Lung (tissue), 12 donors: ENCODE measurements around the gene APC2. TPM values are rescaled to one million over a fixed set of nuclear protein-coding genes. Genes with fewer than 3 reads are reported as not detected.

Source experiments
- ATAC-seq: fragments of 200-7000 bp; cut with Tn5 transposase; one replicate; pipeline ENCODE4 v1.9.1; 2020; ENCODE audit warnings: moderate number of reproducible peaks; ENCODE audit not compliant: insufficient read depth, low FRiP score
- DNase-seq, 3 donors: peaks; one replicate each; pipeline ENCODE4 v3.0.0-alpha.2; 2013 to 2017
- H3K27ac ChIP-seq, 2 donors: one replicate each; pipeline ENCODE4 v1.5.1; 2013; ENCODE audit warnings: mild to moderate bottlenecking in 2 of 2, moderate library complexity in 2 of 2, control low read depth in 1 of 2, inconsistent platforms in 1 of 2, low read depth in 1 of 2, low read length in 1 of 2
- H3K27me3 ChIP-seq, 3 donors: one replicate each; pipeline ENCODE4 v1.5.1; 2013; ENCODE audit warnings: low read length in 2 of 3; ENCODE audit not compliant: control insufficient read depth in 3 of 3, insufficient read depth in 3 of 3
- H3K36me3 ChIP-seq, 4 donors: one replicate each; pipeline ENCODE4 v1.5.1; 2013; ENCODE audit warnings: low read length in 4 of 4, mild to moderate bottlenecking in 1 of 4, moderate library complexity in 1 of 4; ENCODE audit not compliant: control insufficient read depth in 4 of 4, insufficient read depth in 4 of 4
- H3K4me1 ChIP-seq, 5 donors: one replicate each; pipeline ENCODE4 v1.5.1; 2013; ENCODE audit warnings: low read length in 5 of 5, mild to moderate bottlenecking in 2 of 5, moderate library complexity in 1 of 5; ENCODE audit not compliant: control insufficient read depth in 5 of 5, insufficient read depth in 5 of 5
- H3K4me3 ChIP-seq: one replicate; pipeline ENCODE4 v1.5.1; 2013; ENCODE audit warnings: mild to moderate bottlenecking, control low read depth, moderate library complexity
- H3K9ac ChIP-seq, 2 donors: one replicate each; pipeline ENCODE4 v1.5.1; 2013; ENCODE audit warnings: low read length in 2 of 2, control low read depth in 1 of 2; ENCODE audit not compliant: insufficient read depth in 1 of 2
- H3K9me3 ChIP-seq, 4 donors: one replicate each; pipeline ENCODE4 v1.5.1; 2013; ENCODE audit warnings: low read length in 3 of 4, mild to moderate bottlenecking in 1 of 4, moderate library complexity in 1 of 4; ENCODE audit not compliant: control insufficient read depth in 4 of 4, insufficient read depth in 3 of 4
- WGBS, 2 donors: extraction: QIAGEN DNeasy Blood & Tissue Kit; methylation state at CpG; one replicate each; pipeline ENCODE4 v1.1.7; 2013; 5-methylcytosine and 5-hydroxymethylcytosine counted together
- polyA plus RNA-seq, 2 donors: library from polyadenylated mRNA; stranded (reverse); fragments of 200-250 nt; gene quantifications; one replicate each; pipeline ENCODE4 v1.2.1, GENCODE V29; 2013
- total RNA-seq, 2 donors: library from RNA; depleted of rRNA in 1 of 2; stranded (reverse); fragments of >200 nt in 1 of 2; gene quantifications; one replicate each; pipeline ENCODE4 v1.2.1, GENCODE V29; 2014 to 2021
- TF ChIP-seq, protein P1 (sequence below): IDR thresholded peaks from 2 replicates; pipeline ENCODE4 v1.5.1; 2012; ENCODE audit warnings: mild to moderate bottlenecking; ENCODE audit errors: control extremely low read depth, extremely low read depth
- donor health status: control.
- donor health status: control.
- donor health status: Bipolar disorder and iron deficiency.
- donor health status: healthy.
- donor health status: DM: yes; HTN: yes; CAD: no.

The APC2 gene
- total and polyA plus RNA-seq, 4 donors = 0.01 to 0.37 (median 0.10) TPM

DNA sequence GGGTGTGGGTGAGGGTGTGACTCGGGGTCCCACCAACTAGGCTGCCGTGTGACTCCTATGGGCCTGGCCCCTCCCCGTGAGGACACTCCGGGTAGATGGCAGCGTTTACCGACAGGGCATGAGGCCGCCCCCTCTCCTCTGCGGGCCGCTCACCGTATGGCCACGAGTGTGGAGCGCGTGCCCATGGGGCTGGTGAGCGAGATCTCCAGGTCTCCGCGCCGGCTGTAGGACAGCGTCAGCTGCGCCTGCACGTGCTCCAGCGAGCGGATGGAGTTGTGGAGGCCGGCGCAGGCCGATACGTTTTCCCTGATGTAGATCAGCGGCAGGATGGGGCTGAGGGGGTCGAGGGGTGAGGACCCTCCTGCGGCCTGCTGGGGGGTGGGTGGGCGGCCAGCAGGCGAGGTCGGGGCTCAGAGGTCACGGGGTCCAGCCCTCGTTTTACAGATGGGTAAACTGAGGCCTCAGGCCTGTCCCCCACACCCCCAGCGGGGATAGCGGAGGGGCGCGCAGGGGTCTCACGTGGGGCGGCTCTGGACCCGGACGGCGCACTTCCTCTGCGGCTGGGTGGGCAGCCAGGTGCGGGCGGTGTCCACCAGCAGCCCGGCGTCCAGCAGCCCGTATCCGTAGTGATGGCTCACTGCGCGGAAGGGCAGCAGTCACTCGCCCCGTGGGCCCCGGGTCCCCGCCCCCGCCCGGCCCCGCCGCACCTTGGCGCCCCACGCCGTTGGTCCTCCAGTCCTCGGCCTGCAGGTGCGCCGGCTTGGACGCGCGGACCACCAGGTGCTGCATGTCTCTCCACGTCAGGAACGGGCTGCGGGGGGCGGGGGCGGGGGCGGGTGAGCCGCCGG, 33.4 kb downstream of the APC2 start:
- H3K9ac ChIP-seq = no peak overlapping the region
- no peak overlapping the region for H3K4me3 ChIP-seq
- DNase-seq (no peak), ATAC-seq (no peak)
- no peaks in the 10 kb centered on the region for H3K36me3 ChIP-seq
- no peaks in the 10 kb centered on the region for H3K27me3 ChIP-seq
- peaks cover 0 to 6% (median 0%) of the 10 kb centered on the region in 5 donors for H3K4me1 ChIP-seq
- no peak overlapping the region for H3K27ac ChIP-seq
- TF ChIP-seq, protein P1, sequence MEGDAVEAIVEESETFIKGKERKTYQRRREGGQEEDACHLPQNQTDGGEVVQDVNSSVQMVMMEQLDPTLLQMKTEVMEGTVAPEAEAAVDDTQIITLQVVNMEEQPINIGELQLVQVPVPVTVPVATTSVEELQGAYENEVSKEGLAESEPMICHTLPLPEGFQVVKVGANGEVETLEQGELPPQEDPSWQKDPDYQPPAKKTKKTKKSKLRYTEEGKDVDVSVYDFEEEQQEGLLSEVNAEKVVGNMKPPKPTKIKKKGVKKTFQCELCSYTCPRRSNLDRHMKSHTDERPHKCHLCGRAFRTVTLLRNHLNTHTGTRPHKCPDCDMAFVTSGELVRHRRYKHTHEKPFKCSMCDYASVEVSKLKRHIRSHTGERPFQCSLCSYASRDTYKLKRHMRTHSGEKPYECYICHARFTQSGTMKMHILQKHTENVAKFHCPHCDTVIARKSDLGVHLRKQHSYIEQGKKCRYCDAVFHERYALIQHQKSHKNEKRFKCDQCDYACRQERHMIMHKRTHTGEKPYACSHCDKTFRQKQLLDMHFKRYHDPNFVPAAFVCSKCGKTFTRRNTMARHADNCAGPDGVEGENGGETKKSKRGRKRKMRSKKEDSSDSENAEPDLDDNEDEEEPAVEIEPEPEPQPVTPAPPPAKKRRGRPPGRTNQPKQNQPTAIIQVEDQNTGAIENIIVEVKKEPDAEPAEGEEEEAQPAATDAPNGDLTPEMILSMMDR = no peak
- H3K9me3 ChIP-seq = no peaks in the 10 kb centered on the region
- WGBS, 2 donors = 90 to 95% methylated on average over 66 to 77 of the region's 77 CpGs

DNA sequence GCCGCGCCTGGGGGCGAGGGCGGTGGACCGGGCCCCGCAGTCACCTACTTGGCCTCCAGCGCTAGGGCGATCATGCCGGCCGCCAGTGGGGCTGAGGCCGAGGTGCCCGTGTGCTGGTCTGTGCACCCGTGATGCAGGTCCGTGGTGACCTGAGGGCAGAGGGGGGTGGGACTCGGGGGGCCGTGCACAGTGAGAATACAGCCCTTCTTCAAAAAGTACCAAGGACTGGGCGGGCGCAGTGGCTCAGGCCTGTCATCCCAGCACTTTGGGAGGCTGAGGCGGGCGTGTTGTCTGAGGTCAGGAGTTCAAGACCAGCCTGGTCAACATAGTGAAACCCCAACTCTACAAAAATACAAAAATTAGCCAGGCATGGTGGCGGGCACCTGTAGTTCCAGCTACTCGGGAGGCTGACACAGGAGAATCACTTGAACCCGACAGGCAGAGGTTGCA, 34.1 kb downstream of the APC2 start:
- no peaks in the 10 kb centered on the region for H3K9me3 ChIP-seq
- H3K27ac ChIP-seq = no peak overlapping the region
- no peaks in the 10 kb centered on the region for H3K36me3 ChIP-seq
- no peaks in the 10 kb centered on the region for H3K27me3 ChIP-seq
- no peak overlapping the region for H3K4me3 ChIP-seq
- ATAC-seq (no peak), DNase-seq (no peak)
- H3K9ac ChIP-seq = no peak overlapping the region
- peaks cover 0 to 3% (median 0%) of the 10 kb centered on the region in 5 donors for H3K4me1 ChIP-seq
- TF ChIP-seq, protein P1 = no peak
- WGBS, 2 donors = 90 to 95% methylated on average over 23 of the region's 23 CpGs

DNA sequence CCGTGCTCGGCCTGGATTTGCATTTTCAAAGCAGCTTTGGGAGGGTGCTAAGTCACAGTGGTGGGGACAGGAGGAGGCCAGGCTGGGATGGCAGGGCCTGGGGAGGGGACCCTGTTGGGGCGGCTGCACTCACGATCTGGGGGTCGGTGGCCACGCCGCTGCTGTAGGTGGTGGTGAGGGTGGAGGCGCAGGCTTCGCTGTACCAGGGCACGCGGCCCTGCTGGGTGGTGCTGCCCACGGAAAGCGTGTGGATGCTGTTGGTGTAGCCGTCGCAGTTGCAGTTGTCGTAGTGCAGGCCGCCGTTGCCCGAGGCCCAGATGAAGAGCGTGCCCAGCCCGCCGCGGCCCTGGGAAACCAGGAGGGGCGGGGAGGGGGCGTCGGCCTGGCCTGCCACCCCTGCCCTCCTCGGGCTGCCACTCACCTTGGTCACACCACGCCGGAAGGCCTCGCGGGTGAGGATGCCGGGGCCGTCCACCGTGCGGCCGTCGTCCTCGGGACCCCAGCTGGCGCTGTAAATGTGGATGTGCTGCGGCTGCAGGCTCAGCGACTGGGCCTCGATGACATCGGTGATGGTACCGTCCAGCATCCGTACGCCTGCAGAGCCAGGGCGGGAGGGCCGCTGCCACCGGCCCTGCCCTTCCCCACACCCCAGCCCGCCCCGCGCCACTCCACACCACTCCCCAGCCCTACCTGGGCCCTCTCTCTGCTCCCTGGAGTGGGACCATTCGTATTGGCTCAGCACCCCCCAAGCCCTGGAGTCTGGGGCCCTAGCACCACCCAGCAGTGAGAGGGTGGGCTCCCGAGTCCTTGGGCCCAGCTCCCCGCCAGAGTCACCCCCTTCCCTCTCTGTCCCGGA, 37.0 kb downstream of the APC2 start:
- no peak overlapping the region for H3K9ac ChIP-seq
- no peak for ATAC-seq
- peaks cover 0 to 15% (median 0%) of the 10 kb centered on the region in 5 donors for H3K4me1 ChIP-seq
- no peak overlapping the region for H3K27ac ChIP-seq
- H3K36me3 ChIP-seq = no peaks in the 10 kb centered on the region
- H3K4me3 ChIP-seq = no peak overlapping the region
- no peaks in the 10 kb centered on the region for H3K9me3 ChIP-seq
- no peak for DNase-seq
- WGBS, 2 donors = 95 to 96% methylated on average over 56 of the region's 56 CpGs
- peaks cover 0 to 3% (median 0%) of the 10 kb centered on the region in 3 donors for H3K27me3 ChIP-seq
- TF ChIP-seq, protein P1 = no peak
